Spleen (tissue), 7 donors: ENCODE results near the gene HLA-DMA.

Experiments used
- CTCF ChIP-seq, 11 experiments: fragments of 200-600 bp in 7 of 11; fragments of 450-650 bp in 4 of 11; sonication (generic) in 4 of 11; IDR thresholded peaks in 8 of 11; conservative IDR thresholded peaks in 3 of 11; 1 replicate in 7 of 11; 2 replicates in 4 of 11; pipeline versions ENCODE4 v1.4.0 to v1.8.0; 2016 to 2021; ENCODE audit warnings: antibody characterized with exemption in 11 of 11, inconsistent platforms in 4 of 11, mild to moderate bottlenecking in 1 of 11
- POLR2A ChIP-seq, 3 donors: fragments of 450-650 bp; IDR thresholded peaks; one replicate each; pipeline ENCODE4 v1.5.1; 2017; ENCODE audit warnings: antibody characterized with exemption in 3 of 3, mild to moderate bottlenecking in 1 of 3
- POLR2AphosphoS5 ChIP-seq, 3 donors: sonication (generic); formaldehyde crosslinking; IDR thresholded peaks; one replicate each; pipeline ENCODE4 v1.5.1; 2017; ENCODE audit warnings: antibody characterized with exemption in 3 of 3
- donor health status: DM: no; HTN: no; CAD: no; lungs with moderate emphysema.
- donor health status: DM: no; HTN: no; CAD: no.
- donor health status: DM: no; HTN: no; CAD: no.

- TF ChIP-seq CTCF (IDR thresholded peaks at IDR 0.05 in 8 of 11, conservative IDR thresholded peaks at IDR 0.05 in 3 of 11): no peak
- no peak for TF ChIP-seq POLR2AphosphoS5 (IDR thresholded peaks at IDR 0.05)
- no peak for TF ChIP-seq POLR2A (IDR thresholded peaks at IDR 0.05)
Observed at GRCh38 chr6:32906539-32906938, 46.4 kb downstream of the HLA-DMA start.
